ENCODE measurements around the gene KANSL3. TPM values are rescaled to one million over a fixed set of nuclear protein-coding genes. Genes with fewer than 3 reads are reported as not detected.

KANSL3 gene
- total and polyA plus RNA-seq, 9 of the 15 experiments (the other 6 are each of a cell fraction or from before 2014, with no cell fraction given): 11.3 to 43.7 (median 27.9) TPM

- TF ChIP-seq NR2C2 (CRISPR knock-in tag; IDR thresholded peaks at IDR 0.05) (no peak), NR2C2 (tag; IDR thresholded peaks at IDR 0.05) (peak; percentile 93), RBFOX2 (IDR thresholded peaks at IDR 0.05; ENCODE audit: low read depth, low read length) (peak; percentile 92), NBN (IDR thresholded peaks at IDR 0.05; ENCODE audit: low read depth) (0 out of 2 replicates have a peak, but pooled peaks have one; percentile 16), ZNF583 (CRISPR knock-in tag; IDR thresholded peaks at IDR 0.05) (no peak), PML (IDR thresholded peaks at IDR 0.05; ENCODE audit: low read length) (peak; percentile 54; the same call in 1 of the 2 replicates), SUPT5H (IDR thresholded peaks at IDR 0.05) (peak; percentile 80), ZNF175 (CRISPR knock-in tag; IDR thresholded peaks at IDR 0.05; ENCODE audit: low read depth) (peak; percentile 2; the same call in 1 of the 2 replicates), BCL6 (CRISPR knock-in tag; IDR thresholded peaks at IDR 0.05) (no peak), CXXC5 (CRISPR knock-in tag; IDR thresholded peaks at IDR 0.05) (no peak), IRF1 (CRISPR knock-in tag; IDR thresholded peaks at IDR 0.05; ENCODE audit: borderline replicate concordance) (no peak), NCOA2 (IDR thresholded peaks at IDR 0.05; ENCODE audit: partially characterized antibody in 2 of 2) (no peak), POLR2A (conservative IDR thresholded peaks at IDR 0.05) (peak; percentile 87), CREM (IDR thresholded peaks at IDR 0.05; ENCODE audit: low read depth) (peak; percentile 68), SMAD3 (CRISPR knock-in tag; conservative IDR thresholded peaks at IDR 0.05) (0 out of 2 replicates have a peak, but pooled peaks have one; percentile 52), JUN (IDR thresholded peaks at IDR 0.05; ENCODE audit: borderline replicate concordance, low read depth, low read length) (no peak), JUN (CRISPR knock-in tag; IDR thresholded peaks at IDR 0.05; ENCODE audit: borderline replicate concordance) (no peak), SMARCA4 (IDR thresholded peaks at IDR 0.05) (0 out of 2 replicates have a peak, but pooled peaks have one; percentile 43), DMBX1 (CRISPR knock-in tag; IDR thresholded peaks at IDR 0.05; ENCODE audit: borderline replicate concordance) (0 out of 2 replicates have a peak, but pooled peaks have one; percentile 18), RB1 (IDR thresholded peaks at IDR 0.05; ENCODE audit: low read depth) (peak; percentile 78), CTBP1 (IDR thresholded peaks at IDR 0.05; ENCODE audit: borderline replicate concordance) (no peak), NFRKB (IDR thresholded peaks at IDR 0.05; ENCODE audit: low read depth) (peak; percentile 51), RAD21 (CRISPR knock-in tag; conservative IDR thresholded peaks at IDR 0.05 in 1 of 2, IDR thresholded peaks at IDR 0.05 in 1 of 2) (peak in 1 of 2 experiments; percentile 20; a peak in 1 of 4 replicates), MTA2 (IDR thresholded peaks at IDR 0.05; ENCODE audit: low read depth) (no peak), ZBTB26 (CRISPR knock-in tag; IDR thresholded peaks at IDR 0.05) (no peak), ZSCAN29 (IDR thresholded peaks at IDR 0.05) (0 out of 2 replicates have a peak, but pooled peaks have one; percentile 43)
Observed at GRCh38 chr2:96637385-96638143, 548 bp downstream of the KANSL3 start (continued).

All from K562 (cell line).